ENCODE results near the gene MAML2.

MAML2 gene

DNA sequence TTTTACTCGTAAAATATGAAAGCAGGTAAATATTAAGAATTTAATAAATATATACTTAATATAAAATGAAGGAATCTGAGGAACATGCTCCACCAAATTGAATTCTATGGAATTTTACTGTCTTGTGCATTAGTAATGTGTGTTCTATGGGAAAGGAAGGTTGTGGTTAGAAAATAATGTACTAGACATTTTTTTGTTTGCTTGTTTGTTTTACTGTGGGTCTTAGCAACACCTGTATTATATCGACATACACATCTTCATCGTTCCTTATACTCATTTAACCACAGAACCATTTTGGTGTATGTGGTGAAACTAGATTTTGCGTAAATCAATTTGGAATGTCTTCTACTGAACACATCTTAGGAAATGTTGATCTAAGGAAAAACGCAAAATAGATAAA lies 304.9 kb downstream of the MAML2 start:
- no peak for DNase-seq (ENCODE audit: low read depth in 2 of 2)

GRCh38 chr11:96037405-96037949 lies 305.5 kb downstream of the MAML2 start:
- no peak for DNase-seq (ENCODE audit: low read depth in 2 of 2)

DNA sequence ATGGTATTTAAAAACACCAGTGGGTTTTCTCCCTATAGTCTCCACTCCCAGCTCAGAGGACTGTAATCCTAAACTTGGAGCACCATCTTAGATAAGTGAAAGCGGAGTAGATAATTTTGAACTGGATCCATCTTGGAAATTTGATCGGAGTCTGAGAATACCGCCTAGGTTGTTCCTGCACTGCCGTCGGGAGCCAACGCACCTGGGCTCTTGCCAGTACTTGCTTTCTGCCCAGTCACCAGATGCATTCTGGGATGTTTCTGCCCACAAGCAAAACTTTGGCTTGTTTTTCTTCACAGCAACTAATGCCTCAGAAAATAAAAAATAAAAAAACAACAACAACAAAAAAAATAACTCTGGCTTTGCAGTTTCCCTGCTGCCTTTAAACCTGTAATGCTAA lies 306.1 kb downstream of the MAML2 start:
- DNase-seq (ENCODE audit: low read depth in 2 of 2), result no peak

- no peak for DNase-seq (ENCODE audit: low read depth in 2 of 2)
Measured at GRCh38 chr11:96035740-96036078, 307.3 kb downstream of the MAML2 start.

- no peak for DNase-seq (ENCODE audit: low read depth in 2 of 2)
Measured at GRCh38 chr11:96035031-96035739, 307.8 kb downstream of the MAML2 start.

- no peak for DNase-seq (ENCODE audit: low read depth in 2 of 2)
Measured at GRCh38 chr11:96033599-96033998, 309.4 kb downstream of the MAML2 start.

- no peak for DNase-seq (ENCODE audit: low read depth in 2 of 2)
Measured at GRCh38 chr11:96033095-96033494, 309.9 kb downstream of the MAML2 start.

GRCh38 chr11:96028746-96029145 lies 314.2 kb downstream of the MAML2 start:
- no peak for DNase-seq (ENCODE audit: low read depth in 2 of 2)

DNA sequence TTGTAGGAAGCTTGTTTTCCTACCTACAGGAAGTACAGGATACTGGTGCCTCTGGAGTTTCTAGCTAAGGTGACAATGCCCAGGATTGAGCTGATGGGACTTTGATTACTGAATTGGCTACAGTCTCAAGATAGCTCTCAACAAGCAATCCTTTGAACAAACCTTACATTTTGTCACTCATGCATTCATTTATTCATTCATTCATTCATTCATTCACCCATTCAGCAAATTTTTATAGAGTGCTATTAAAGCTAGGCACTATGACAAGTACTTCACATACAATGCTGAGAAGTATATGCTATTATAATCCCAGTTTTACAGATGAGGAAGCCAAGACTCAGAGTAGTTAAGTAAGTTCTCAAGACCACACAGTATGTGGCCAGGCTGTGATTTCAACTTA lies 316.0 kb downstream of the MAML2 start:
- no peak for DNase-seq (ENCODE audit: low read depth in 2 of 2)

GRCh38 chr11:96026310-96026709 lies 316.7 kb downstream of the MAML2 start:
- no peak for DNase-seq (ENCODE audit: low read depth in 2 of 2)

GRCh38 chr11:96024666-96025065 lies 318.3 kb downstream of the MAML2 start:
- no peak for DNase-seq (ENCODE audit: low read depth in 2 of 2)

GRCh38 chr11:96023275-96023674 lies 319.7 kb downstream of the MAML2 start:
- no peak for DNase-seq (ENCODE audit: low read depth in 2 of 2)

- DNase-seq (ENCODE audit: low read depth in 2 of 2), result no peak
Measured at GRCh38 chr11:96021901-96022650, 320.9 kb downstream of the MAML2 start.

DNA sequence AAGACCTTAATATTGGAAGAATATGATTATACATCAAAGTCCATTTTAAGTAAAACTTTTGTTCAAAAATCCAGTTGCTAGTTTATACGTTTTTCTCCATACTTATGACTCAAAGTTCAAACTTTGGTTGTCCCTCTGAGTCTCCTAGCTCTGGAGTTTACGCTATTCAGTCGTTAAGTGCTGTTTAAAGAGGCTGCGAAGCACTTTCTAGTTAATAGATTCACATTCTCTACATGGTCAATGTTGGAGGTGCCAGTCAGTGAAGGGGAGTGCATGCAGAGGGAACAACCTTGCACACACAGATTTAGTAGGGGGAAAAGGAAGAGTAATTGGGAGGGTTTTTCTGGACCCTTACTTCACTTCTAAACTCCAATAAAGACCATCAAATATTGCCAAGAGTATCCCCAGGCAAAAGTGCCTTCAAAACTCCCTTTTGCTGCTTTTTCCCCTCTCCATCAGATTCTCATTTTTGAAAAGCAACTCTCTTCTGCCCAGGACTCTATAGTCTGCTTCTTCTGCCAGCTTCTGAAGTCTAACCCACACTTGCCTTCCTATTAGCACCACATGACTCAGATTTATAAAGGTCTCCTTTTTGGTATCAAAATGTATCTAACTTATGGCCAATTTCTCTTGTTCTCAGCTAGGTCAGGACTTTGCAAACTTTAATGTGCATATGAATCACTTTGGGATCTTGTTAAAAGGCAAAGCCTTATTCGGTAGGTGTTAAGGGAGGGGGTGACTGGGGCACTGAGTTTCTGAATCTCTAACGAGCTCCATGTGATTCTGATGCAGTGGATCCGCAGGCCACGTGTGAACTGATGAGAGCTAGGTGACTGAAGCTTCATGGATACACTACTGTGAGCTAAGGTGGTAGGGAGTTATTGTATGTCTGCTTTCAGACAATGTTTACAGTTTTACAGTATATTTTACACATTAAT lies 322.9 kb downstream of the MAML2 start:
- DNase-seq (ENCODE audit: low read depth in 2 of 2), result no peak

- no peak for DNase-seq (ENCODE audit: low read depth in 2 of 2)
Measured at GRCh38 chr11:96019281-96019680, 323.7 kb downstream of the MAML2 start.

DNA sequence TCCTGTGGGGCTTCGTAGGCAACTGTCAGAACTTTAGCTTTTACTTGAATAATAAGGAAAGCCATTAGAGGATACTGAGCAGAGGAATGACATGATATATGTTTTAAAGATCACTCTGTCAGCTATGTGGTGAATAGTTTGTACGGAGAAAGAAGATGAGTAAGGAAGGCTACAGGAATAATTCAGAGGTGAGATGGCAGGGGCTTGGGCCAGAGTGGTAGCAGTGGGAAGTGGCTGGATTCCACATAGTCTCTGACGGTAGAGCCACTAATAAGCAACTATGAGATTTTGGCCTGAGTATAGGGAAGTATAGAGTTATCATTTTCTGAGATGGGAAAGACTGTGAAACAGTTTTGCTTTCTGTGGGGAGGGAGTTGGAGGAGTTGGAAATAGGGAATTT lies 325.1 kb downstream of the MAML2 start:
- no peak for DNase-seq (ENCODE audit: low read depth in 2 of 2)

GRCh38 chr11:96016978-96017502 lies 326.0 kb downstream of the MAML2 start:
- DNase-seq (ENCODE audit: low read depth in 2 of 2), result no peak

GRCh38 chr11:96015906-96016565 lies 327.0 kb downstream of the MAML2 start:
- DNase-seq (ENCODE audit: low read depth in 2 of 2), result peak in 1 of 2 donors; percentile 16

DNA sequence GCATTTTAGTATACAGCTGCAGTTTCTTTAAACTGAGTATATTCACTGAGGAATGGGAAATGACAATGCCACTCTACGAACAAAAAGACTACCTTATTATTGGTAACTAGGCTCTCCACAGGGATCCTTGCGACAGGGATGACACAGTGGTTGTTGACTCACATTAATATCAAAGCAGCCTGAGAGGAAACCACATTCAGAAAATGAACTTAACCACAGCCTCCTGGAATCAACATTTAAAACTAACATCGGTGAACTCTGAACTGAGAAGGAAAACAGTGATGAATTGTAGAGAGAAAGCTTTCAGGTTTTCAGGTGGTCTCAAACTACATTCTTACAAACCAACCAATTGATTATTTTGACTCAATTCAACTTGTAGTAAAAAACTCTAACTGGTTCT lies 328.8 kb downstream of the MAML2 start:
- DNase-seq (ENCODE audit: low read depth in 2 of 2), result no peak

GRCh38 chr11:96013461-96014213 lies 329.4 kb downstream of the MAML2 start:
- no peak for DNase-seq (ENCODE audit: low read depth in 2 of 2)

Data from stimulated activated CD4-positive, alpha-beta T cell treated with anti-CD3 and anti-CD28 coated beads, Interleukin-1b, Interleukin-23, amount 100 ng/mL, for 1 hour (primary cell).